AG09319 (cell line): ENCODE results near the gene WASL.

ENCODE experiments used
- DNase-seq: peaks from one replicate; pipeline ENCODE4 v3.0.0-alpha.2; 2010; ENCODE audit warnings: low read depth; ENCODE audit errors: extremely low read depth
- CTCF ChIP-seq: IDR thresholded peaks from 2 replicates; pipeline ENCODE4 v1.5.1; 2011; ENCODE audit warnings: low read depth, mild to moderate bottlenecking, inconsistent platforms, low read length, moderate library complexity

The WASL gene

DNA sequence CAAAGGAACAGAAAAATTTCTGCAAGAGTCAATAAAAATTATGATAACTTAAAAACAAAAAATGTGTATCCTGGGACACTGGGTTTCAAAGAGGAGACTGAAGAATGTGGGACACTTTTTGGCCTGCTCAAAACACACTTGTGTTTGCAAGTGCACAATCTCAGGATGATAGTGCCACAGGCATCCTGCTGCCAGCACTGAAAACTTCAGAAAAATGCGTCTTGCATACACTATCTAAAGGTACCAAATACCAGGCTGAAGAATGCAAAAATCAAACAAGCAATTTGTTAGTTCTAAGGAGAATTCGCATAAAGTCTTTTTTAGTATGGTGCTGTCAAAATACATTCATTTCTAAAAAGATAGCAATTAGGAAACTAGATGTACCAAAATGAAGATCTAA is 38.1 kb downstream of the WASL start:
- DNase-seq = no peak
- TF ChIP-seq CTCF = no peak

GRCh38 chr7:123709525-123709924 is 39.3 kb downstream of the WASL start:
- TF ChIP-seq CTCF = no peak
- DNase-seq = no peak

GRCh38 chr7:123705211-123705901 is 43.4 kb downstream of the WASL start:
- DNase-seq = no peak
- TF ChIP-seq CTCF = no peak

DNA sequence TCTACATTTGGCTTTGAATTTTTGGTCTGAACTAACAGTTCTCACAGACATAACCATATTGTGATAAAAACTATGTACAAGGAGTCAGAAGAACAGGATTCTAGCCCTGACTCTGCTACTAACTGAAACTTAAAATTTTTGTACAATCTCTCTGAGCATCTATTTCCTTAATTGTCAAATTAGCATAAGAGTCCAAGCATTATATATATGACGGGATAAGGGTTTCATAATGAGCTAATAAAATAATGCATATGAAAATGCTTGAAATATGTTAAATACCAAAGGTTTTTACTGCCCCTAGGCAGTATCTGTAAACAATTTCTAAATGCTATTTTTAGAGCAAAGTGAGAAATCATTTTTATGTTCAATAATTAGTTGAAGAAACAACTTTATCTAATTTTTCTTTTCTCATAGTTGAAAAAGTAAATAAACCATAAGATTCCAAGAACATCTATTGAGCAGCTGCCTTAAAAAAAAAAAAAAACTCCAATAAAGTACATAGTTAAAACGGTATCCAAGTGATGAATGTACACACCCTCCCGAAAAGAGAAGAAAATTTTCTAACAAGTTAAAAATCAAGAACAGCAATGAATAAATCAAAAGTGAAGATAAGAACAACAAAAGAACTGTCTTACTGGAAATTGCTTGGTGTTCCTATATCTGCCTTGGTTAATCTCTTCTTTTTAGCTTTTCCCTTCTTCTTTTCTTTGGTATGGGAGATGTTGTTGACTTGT is 52.7 kb downstream of the WASL start:
- TF ChIP-seq CTCF = no peak
- DNase-seq = no peak

- DNase-seq = no peak
- no peak for TF ChIP-seq CTCF
These were observed 56.3 kb downstream of the WASL start for GRCh38 chr7:123692471-123692877.

GRCh38 chr7:123690550-123690949 is 58.3 kb downstream of the WASL start:
- no peak for TF ChIP-seq CTCF

DNA sequence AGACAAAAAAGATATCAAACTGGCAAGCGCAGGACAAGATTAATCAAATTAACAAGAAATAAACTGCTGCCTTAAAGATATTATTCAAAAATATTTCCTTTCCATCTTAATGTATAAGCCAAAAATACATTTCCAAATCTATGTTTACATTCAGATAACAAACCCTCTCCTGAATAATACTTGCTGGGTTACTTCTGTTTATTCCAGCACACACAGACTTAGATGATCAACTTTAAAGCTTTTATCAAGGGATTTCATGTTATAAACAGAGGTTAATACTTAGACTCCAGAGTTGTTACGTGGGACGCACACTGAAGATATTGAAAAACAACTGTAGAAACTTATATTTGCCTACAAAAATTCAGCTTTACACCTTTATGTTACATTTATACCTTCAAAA is 59.6 kb downstream of the WASL start:
- TF ChIP-seq CTCF = no peak
- no peak for DNase-seq

More at GRCh38 chr7:123690550-123690949, 58.3 kb downstream of the WASL start:
- DNase-seq = no peak
